ENCODE results near the gene TSPAN18. TPM values are rescaled to one million over a fixed set of nuclear protein-coding genes. Genes with fewer than 3 reads are reported as not detected.

TSPAN18 gene
- polyA plus RNA-seq, 1 donor, result 44.4 TPM

DNA sequence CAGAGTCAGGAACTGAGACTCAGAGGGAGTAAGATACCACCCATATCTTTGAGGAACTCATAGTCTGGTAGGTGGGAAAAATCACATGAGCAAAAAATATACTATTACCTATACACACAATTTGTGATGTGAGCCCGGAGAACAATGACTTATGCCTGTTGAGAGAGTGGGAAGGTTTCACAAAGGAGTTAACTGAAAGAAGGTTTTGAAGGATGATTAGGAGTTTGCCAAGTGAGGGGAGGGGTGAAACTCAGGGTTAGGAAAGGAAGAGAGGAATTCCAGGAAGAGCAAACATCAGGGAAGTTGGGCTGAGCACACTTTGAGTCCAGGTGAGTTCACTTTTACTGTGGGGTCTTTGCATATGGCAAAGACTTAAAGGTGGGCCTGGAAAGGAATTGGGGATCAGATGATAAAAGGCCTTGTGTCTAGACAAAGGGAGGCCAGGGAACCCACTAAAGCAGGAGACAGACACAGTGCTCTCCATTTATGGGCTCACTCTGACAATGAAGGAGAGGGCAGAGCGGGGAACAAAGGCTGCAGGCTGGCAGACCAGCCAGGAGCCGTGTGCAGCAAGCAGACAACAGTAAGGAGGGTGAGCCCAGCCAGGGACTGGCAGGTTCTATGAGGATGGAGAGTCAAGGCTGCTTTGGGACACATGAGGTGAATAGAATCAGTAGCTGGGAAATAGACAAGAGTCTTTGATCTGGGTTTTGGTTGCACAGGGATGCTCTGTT, 33.1 kb downstream of the TSPAN18 start:
- DNase-seq, result no peak

- no peak for DNase-seq
Observed at GRCh38 chr11:44760477-44760872, 33.7 kb downstream of the TSPAN18 start.

- peak; percentile 80 for DNase-seq
Observed at GRCh38 chr11:44760917-44761550, 34.3 kb downstream of the TSPAN18 start.

- DNase-seq, result no peak
Observed at GRCh38 chr11:44761551-44761961, 34.8 kb downstream of the TSPAN18 start.

GRCh38 chr11:44763121-44763820, 36.5 kb downstream of the TSPAN18 start:
- DNase-seq, result no peak

- DNase-seq, result no peak
Observed at GRCh38 chr11:44764583-44764982, 37.8 kb downstream of the TSPAN18 start.

DNA sequence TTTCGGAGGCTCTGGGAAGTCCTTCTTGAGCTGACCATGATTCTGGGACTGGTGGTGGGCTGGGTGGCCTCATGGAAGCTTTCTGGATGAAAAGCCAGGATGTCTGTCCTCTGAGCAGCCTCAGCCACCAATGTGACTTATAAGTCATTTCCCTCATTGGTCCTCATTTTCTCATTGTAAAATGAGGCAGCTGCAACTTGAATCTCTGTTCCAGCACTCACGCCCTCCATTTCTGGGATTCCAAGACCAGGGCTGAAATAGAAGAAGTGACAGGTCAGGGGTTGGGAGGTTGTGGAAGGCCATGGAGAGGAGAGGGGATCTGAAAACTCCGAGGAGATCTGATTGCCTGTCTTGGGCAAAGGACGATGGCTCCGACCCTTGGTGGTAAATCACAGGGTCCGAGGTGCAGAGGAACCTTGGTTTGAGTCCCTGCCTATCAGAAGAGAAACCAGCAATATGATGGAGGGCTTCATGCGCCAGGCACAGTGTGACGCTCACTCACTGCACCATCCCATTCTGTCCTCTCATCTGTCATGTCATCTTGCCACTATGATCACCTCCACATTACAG, 38.3 kb downstream of the TSPAN18 start:
- no peak for DNase-seq

DNA sequence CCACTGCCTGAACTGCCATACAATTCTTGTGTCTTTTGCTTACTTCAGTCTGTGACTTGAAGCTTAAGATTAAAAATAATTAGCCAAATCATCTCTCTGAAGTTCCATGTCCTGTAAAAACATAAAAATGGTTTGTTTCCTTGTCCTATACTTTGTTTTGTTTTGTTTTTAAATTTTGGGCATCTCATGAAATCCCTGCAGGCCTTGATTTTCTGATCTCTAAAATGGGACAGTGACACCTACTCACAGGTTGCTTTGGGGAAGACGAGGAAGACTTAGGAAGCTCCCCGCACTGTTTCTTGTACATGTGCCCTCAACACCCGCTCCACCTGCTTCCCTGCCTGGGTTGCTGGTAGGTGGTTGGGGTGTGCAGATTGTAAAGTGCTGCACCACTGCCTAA, 38.9 kb downstream of the TSPAN18 start:
- DNase-seq, result no peak

DNA sequence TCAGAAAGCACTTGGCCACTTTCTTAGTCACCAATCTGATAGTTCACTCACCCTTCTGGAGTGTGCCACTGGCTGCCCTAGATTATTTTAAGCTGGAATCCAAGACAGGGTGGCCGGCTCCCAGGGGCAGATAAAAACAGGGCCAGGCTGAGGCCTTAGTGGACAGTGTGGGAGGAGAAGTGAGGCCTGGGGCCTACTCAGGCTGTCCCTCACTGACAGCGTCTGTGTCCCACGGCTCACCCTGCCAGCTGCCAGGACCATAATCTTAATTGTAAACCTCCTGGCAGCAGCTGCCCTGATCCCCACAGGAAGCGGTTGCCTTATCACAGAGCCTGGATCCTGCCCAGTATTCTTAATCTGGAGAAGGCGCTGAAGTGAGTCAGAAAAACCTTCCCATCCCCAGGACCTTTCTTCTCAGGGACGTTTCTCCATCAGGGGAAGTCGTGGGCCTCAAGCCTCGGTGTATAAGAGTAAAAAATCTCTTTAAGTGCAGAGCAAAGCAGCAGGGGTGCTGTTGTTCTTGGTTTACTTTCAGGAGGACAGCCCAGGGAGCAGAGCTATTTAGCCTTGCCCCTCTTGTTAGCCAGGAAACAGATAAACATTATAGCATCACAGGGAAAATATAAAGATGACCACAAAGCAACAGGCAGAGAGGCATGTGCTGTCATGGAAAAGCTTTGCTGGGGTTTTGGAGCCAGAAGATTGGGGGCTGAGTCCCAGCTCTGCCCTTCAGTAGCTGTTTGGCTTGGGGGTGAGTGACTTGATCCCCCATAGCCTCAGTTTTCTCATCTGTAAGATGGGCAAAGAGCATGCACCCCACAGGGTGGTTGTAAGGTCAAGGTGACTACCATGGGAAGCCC, 39.6 kb downstream of the TSPAN18 start:
- DNase-seq, result no peak

- DNase-seq, result no peak
Observed at GRCh38 chr11:44766972-44767278, 40.2 kb downstream of the TSPAN18 start.

DNA sequence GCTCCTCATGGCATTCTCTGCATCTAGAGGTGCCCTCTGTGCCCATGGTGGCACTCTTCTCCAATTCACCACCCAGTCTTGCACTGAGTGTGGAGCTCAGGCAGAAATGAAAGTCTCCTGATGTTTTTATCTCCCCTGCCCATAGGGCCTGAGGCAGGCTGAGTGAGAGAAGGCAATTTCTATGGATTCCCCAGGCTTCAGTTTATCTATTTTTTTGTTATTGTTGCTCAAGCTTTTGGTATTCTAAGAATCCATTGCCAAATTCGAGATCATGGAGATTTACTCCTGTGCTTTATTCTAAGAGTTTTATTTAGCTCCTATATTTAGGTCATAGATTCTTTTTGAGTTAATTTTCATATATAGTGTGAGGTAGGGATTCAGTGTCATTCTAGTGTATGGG, 40.7 kb downstream of the TSPAN18 start:
- DNase-seq, result no peak

DNA sequence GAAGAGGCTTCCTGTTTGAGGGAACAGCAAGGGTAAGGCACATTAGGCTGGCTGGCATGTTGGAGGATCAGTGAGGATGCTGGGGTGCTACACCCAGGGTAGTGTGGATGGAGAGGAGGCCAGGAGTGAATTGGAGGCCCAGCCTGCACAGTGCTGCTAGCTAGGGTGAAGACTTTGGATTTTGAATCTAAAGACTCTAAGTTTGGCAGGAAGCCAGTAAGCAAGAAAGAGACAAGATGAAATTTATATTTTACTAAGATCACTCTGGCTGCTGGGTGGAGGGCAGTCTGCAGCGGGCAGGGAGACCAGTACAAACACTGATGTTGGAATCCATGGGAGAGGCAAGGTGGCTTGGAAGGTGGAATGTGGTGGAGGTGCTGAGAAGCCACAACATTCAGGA, 43.6 kb downstream of the TSPAN18 start:
- no peak for DNase-seq

DNA sequence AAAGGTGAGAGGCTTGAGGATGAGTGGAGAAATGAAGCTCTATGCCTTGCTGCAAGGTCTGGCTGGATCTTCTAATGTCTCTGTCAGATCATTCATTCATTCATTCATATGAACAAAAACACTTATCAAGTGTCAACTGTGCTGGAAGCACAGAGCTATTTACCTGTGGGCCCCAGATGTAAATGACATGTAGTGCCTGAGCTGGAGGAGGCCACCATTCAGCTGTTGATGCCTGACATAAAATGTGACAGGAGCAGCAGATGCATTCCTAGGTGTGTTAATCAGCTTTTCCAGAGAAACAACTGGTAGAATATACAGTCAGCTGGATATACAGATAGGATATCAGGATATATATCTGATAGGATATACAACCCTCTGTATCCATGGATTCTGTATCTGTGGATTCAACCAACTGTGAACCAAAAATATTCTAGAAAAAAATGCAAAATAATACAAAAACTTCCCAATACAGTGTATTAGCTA, 44.5 kb downstream of the TSPAN18 start:
- no peak for DNase-seq

GRCh38 chr11:44771841-44772240, 45.1 kb downstream of the TSPAN18 start:
- no peak for DNase-seq

DNA sequence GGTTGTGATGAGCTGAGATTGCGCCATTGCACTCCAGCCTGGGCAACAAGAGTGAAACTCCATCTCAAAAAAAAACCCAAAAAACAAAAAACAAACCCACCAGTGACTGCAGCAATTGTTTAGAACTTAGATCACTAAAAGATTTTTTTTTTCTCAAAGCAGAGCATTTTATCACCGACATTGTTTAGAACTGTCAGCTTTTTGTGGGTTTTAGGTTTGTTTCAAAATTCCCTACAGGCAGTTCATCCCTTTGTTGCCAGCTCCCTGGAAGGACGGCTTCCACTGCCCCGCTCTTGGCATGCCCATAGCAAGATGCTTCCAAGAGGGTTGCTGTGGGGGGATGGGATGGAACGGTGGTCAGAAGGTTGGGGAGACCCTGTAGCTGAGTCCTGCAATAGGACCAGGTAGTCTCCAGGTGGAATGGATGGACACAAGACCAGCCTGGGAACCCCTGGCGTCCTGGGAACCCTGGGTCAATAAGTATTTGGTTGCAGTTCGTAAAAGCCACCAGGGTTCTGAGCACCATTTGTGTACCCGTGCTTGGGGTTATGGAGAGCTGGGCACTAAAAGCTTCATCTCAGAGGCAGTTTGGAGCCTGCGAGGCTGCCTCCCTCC, 46.7 kb downstream of the TSPAN18 start:
- no peak for DNase-seq

- DNase-seq, result no peak
Observed at GRCh38 chr11:44774108-44774507, 47.3 kb downstream of the TSPAN18 start.

DNA sequence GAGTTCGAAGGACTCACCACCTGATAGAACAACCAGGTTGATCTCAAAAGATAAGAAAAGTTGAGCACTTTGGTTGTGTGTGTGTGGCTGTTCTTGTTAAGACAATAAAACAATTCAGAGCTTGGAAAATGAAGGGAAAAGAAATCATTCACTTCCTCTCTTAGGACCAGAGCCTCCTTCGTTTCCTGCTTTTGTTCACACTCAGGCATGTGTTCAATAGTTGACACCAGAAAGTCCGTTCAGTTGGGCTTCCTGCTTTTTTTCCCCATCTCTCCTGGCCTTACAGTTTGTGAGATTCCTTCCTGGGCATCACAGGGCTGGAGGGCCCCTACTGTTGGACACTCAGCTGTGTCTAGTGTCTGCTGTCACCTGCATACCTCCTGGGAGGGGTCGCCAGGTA, 48.0 kb downstream of the TSPAN18 start:
- no peak for DNase-seq

DNA sequence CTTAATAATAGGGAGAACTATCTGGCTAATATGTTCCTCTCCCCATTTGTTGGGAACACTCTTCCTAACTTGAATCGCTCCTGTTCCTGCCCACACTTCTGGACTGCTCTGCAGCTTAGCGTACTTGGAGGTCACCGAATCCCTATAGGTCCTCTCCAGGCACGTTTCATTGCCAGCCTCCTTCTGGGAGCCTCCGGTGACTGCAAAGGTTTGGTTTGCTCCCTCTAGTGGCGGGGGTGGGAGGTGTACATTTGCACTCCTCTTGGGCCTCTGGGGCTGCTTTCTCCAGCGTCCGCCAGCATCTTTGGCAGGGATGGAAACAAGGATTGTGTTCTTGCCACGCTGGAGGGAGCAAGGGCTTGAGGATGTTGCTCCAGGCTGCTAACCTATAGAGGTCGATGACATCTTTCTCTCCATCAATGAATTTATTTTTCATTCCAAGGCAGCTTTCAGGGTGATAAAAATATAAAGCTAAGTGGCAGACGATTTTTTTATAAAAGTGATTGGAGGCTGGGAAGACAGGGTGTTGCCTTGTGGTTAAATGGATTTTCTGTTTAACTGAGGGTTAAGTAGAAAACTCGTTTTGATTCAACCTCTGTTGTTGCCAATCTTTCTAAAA, 48.7 kb downstream of the TSPAN18 start:
- DNase-seq, result no peak

DNA sequence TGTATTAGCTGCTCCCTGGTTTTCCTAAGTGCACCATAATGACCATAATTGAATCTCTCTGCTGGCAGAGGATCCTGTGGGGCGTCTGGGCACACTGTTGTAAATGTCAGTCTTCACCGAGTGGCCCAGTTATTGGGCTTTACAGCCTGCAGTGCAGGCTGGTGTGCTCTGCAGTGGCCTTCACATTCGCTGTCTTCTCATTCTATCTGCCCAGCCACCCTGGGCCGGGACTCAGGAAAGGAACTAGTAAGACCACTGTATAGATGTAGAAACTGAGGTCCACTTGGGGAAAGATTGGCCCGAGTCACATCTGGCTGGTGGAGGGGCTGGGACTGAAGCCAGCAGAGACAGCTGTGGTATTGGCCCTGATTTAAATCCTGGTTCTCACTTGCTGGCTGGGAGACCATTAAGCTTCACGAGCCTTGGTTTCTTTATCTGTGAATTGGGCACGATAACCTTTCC, 49.3 kb downstream of the TSPAN18 start:
- DNase-seq, result no peak

- no peak for DNase-seq
Observed at GRCh38 chr11:44776551-44777208, 49.9 kb downstream of the TSPAN18 start.

Data from left kidney (tissue), 2 donors.